ENCODE results near the gene CYLD.

CYLD gene

DNA sequence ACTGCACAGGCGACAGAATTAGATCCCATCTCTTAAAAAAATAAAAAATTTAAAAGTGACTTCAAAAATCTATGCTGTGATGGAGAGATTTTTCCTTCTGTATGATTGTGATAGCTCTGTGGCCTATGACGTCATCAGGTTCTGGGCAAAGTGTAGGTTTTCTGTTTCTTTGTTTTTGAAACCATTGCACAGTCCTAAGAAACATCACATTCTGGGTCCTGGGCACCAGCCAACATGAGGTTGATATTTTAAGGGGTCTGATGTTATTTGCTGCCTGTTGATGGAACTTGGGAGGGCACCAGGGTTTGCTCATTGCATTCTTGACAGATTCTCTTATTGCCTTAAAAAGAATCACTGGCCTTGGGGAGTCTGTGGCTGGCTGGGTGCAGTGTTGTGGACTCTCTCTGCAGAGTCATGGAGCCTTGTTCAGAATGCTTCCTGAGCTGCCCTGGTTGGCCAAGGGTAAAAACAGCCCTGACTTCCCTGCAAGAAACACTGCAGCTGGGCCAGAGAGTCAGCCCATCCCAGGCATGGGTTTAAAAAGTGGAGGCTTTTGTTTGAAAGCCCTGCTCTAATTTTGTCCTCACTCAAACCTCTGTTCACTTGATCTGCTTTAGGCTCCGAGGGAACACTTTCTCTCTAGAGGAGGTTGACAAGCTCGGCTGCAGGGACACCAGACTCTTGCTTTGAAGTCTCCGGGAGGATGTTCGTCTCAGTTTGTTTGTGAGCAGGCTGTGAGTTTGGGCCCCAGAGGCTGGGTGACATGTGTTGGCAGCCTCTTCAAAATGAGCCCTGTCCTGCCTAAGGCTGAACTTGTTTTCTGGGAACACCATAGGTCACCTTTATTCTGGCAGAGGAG lies 10.5 kb upstream of the CYLD start:
- no peak overlapping the region for H3K4me3 ChIP-seq (replicated peaks; ENCODE audit: low read depth, low read length)
- no peak for DNase-seq (ENCODE audit: extremely low read depth, low read depth)
- TF ChIP-seq, protein P1, sequence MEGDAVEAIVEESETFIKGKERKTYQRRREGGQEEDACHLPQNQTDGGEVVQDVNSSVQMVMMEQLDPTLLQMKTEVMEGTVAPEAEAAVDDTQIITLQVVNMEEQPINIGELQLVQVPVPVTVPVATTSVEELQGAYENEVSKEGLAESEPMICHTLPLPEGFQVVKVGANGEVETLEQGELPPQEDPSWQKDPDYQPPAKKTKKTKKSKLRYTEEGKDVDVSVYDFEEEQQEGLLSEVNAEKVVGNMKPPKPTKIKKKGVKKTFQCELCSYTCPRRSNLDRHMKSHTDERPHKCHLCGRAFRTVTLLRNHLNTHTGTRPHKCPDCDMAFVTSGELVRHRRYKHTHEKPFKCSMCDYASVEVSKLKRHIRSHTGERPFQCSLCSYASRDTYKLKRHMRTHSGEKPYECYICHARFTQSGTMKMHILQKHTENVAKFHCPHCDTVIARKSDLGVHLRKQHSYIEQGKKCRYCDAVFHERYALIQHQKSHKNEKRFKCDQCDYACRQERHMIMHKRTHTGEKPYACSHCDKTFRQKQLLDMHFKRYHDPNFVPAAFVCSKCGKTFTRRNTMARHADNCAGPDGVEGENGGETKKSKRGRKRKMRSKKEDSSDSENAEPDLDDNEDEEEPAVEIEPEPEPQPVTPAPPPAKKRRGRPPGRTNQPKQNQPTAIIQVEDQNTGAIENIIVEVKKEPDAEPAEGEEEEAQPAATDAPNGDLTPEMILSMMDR (IDR thresholded peaks at IDR 0.05; ENCODE audit: low read depth, low read length, missing control alignments), result no peak

GRCh38 chr16:50731989-50732832 lies 9.7 kb upstream of the CYLD start:
- TF ChIP-seq, protein P1 (IDR thresholded peaks at IDR 0.05; ENCODE audit: low read depth, low read length, missing control alignments), result no peak
- H3K4me3 ChIP-seq (replicated peaks; ENCODE audit: low read depth, low read length), result no peak overlapping the region
- DNase-seq (ENCODE audit: extremely low read depth, low read depth), result no peak

- TF ChIP-seq, protein P1 (IDR thresholded peaks at IDR 0.05; ENCODE audit: low read depth, low read length, missing control alignments), result no peak
- H3K4me3 ChIP-seq (replicated peaks; ENCODE audit: low read depth, low read length), result no peak overlapping the region
- DNase-seq (ENCODE audit: extremely low read depth, low read depth), result no peak
Observed at GRCh38 chr16:50733468-50733867, 8.4 kb upstream of the CYLD start.

DNA sequence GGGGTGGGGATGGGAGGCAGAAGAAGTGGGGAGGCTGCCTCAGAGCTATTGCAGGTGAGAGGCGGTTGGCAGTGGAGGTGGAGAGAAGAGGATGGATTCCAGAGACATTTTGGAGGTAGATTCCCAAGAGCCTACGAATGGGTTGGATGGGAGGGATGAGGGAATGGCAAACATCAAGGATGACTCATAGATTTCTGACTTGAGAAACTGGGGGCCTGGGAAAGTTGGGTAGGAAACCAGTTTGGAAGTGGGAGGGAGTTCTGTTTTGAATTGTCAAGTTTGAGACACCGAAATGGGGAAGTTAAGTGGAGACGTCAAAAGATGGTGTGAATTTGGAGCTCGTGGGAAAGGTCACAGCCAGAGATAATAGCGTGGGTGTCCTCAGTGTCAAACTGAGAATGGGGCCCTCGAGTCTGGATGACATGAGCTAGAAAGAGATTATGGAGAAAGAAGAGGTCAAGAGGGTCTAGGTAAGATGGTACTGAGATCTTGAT lies 6.2 kb upstream of the CYLD start:
- TF ChIP-seq, protein P1 (IDR thresholded peaks at IDR 0.05; ENCODE audit: low read depth, low read length, missing control alignments), result no peak
- no peak for DNase-seq (ENCODE audit: extremely low read depth, low read depth)
- no peak overlapping the region for H3K4me3 ChIP-seq (replicated peaks; ENCODE audit: low read depth, low read length)

DNA sequence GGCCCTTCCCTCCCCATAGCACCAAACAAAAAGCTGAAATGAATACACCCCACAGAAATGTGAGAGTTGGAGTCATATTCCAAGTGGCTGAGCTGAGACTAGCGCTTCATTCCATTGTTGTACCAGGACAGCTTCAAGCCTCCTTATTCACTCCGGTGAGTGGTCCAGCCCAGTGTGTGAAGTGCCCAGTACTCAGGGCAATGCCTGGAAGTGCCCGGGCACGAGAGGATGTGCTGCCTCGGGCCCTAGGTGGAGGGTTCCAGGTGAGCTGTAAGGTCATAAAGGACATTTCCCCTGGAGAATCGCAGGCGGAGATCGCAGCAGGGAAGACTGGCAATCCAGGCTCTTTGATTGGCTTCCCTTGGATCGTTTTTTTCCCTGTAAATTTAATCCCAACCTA lies 5.4 kb upstream of the CYLD start:
- TF ChIP-seq, protein P1 (IDR thresholded peaks at IDR 0.05; ENCODE audit: low read depth, low read length, missing control alignments), result no peak
- H3K4me3 ChIP-seq (replicated peaks; ENCODE audit: low read depth, low read length), result no peak overlapping the region
- DNase-seq (ENCODE audit: extremely low read depth, low read depth), result no peak

DNA sequence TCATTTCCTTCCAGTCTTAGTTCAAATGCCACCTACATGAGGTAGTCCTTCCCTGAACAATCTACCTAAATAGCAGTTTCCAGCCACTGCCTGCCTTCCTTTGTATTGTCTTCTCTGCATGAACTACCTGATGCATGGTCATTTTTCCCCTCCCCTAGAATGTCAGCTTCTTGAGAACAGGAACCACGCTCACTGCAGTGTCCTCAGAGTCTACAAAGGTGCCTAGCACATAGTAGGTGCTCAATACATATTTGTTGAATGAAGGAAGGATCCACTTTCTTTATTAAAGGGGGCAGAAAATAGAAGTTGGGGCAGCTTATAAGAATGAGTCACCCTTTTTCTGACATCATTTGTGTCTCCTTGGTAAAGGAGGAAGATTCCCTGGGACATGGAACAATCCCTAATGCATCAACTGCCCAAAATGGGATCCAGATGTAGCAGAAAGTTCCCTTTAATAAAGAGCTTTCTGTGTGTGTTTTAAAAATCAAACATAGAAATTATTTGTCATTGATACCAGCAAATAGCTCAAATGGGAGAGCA lies 4.4 kb upstream of the CYLD start:
- TF ChIP-seq, protein P1 (IDR thresholded peaks at IDR 0.05; ENCODE audit: low read depth, low read length, missing control alignments), result no peak
- DNase-seq (ENCODE audit: extremely low read depth, low read depth), result no peak
- no peak overlapping the region for H3K4me3 ChIP-seq (replicated peaks; ENCODE audit: low read depth, low read length)

Data from HFF-Myc (cell line).